ENCODE measurements around the gene CYP39A1. TPM values are rescaled to one million over a fixed set of nuclear protein-coding genes. Genes with fewer than 3 reads are reported as not detected.

Gene CYP39A1
- total RNA-seq, 1 experiment from 2014 or later: 0.54 TPM

DNA sequence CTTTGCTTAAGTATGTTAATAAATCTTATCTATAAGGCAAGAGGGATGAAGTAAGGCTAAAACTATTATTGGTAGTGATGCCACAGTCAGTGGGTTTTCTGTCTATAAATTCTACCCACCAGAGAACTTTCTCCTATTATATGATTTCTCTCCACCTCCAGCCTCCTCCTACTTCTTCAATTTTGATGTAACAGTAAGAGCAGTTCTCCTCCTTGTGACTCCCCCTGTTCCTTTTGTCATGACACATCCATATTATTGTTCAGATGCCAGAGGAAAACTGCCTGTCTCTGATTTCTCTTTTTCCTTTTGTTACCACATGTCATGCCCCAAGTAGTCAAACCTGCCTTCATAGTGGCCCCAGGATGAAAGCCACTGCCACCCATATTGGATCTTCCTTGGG is 152.2 kb downstream of the CYP39A1 start:
- H3K4me1 ChIP-seq (ENCODE audit: control insufficient read depth in 1 of 2, insufficient read depth in 2 of 2, low read length in 2 of 2): no peaks in the 10 kb centered on the region
- H3K9me2 ChIP-seq (ENCODE audit: insufficient read depth): no peaks in the 10 kb centered on the region
- H2AFZ ChIP-seq (ENCODE audit: low read depth, low read length, poor library complexity, severe bottlenecking): no peak overlapping the region
- RAD21 ChIA-PET (ENCODE audit: low non-redundant PET in 1 of 2, low total read pairs in 2 of 2, uncharacterized antibody in 2 of 2, unreplicated experiment in 2 of 2): no interaction called here
- H3K27me3 ChIP-seq (ENCODE audit: insufficient read depth, low read length): no peaks in the 10 kb centered on the region
- no peak overlapping the region for H3K9ac ChIP-seq (ENCODE audit: low read length)
- no peaks in the 10 kb centered on the region for H3K79me2 ChIP-seq (ENCODE audit: insufficient read depth, low read length)
- no peak overlapping the region for H3K27ac ChIP-seq (ENCODE audit: low read depth, low read length)
- no TSS peak for BruUV-seq (replicated peaks)
- TF ChIP-seq JUND (IDR thresholded peaks at IDR 0.05): no peak
- TF ChIP-seq, protein P1, sequence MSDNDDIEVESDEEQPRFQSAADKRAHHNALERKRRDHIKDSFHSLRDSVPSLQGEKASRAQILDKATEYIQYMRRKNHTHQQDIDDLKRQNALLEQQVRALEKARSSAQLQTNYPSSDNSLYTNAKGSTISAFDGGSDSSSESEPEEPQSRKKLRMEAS (IDR thresholded peaks at IDR 0.05): no peak
- TF ChIP-seq FOSL1 (IDR thresholded peaks at IDR 0.05; ENCODE audit: low read depth): no peak
- TF ChIP-seq CBX3 (IDR thresholded peaks at IDR 0.05; ENCODE audit: low read depth): no peak
- no peak for TF ChIP-seq ATF3 (IDR thresholded peaks at IDR 0.05)
- TF ChIP-seq ZFX (IDR thresholded peaks at IDR 0.05): no peak
- no peak for TF ChIP-seq ZNF274 (IDR thresholded peaks at IDR 0.05; ENCODE audit: low read depth, low read length)
- no peak for TF ChIP-seq SIN3A (IDR thresholded peaks at IDR 0.05; ENCODE audit: low read depth)
- no peak for TF ChIP-seq SP1 (IDR thresholded peaks at IDR 0.05; ENCODE audit: low read depth)
- no peak for TF ChIP-seq POLR2AphosphoS5 (IDR thresholded peaks at IDR 0.05; ENCODE audit: low read depth, low read length)
- TF ChIP-seq EZH2phosphoT487 (IDR thresholded peaks at IDR 0.05; ENCODE audit: borderline replicate concordance): no peak
- TF ChIP-seq, protein P2, sequence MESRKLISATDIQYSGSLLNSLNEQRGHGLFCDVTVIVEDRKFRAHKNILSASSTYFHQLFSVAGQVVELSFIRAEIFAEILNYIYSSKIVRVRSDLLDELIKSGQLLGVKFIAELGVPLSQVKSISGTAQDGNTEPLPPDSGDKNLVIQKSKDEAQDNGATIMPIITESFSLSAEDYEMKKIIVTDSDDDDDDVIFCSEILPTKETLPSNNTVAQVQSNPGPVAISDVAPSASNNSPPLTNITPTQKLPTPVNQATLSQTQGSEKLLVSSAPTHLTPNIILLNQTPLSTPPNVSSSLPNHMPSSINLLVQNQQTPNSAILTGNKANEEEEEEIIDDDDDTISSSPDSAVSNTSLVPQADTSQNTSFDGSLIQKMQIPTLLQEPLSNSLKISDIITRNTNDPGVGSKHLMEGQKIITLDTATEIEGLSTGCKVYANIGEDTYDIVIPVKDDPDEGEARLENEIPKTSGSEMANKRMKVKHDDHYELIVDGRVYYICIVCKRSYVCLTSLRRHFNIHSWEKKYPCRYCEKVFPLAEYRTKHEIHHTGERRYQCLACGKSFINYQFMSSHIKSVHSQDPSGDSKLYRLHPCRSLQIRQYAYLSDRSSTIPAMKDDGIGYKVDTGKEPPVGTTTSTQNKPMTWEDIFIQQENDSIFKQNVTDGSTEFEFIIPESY (IDR thresholded peaks at IDR 0.05; ENCODE audit: extremely low read depth, insufficient replicate concordance, low read length): no peak
- TF ChIP-seq YY1 (IDR thresholded peaks at IDR 0.05; ENCODE audit: extremely low read depth, insufficient replicate concordance, low read depth, low read length): no peak
- no peak for TF ChIP-seq RAD21 (IDR thresholded peaks at IDR 0.05; ENCODE audit: low read depth)
- no peak for TF ChIP-seq ELF1 (IDR thresholded peaks at IDR 0.05; ENCODE audit: borderline replicate concordance, low read depth)
- ATAC-seq: no peak
- CTCF ChIA-PET: no interaction called here
- no peak for DNase-seq (ENCODE audit: low read depth, low spot score)
- POLR2A ChIA-PET: no interaction called here
- intact Hi-C loops (cut with micrococcal nuclease): no loop called here
- H3K36me3 ChIP-seq (ENCODE audit: control insufficient read depth in 1 of 2, insufficient read depth in 2 of 2, low read length in 2 of 2): no peaks in the 10 kb centered on the region
- H3K9me3 ChIP-seq (ENCODE audit: control insufficient read depth in 1 of 2, insufficient read depth in 1 of 2, low read depth in 1 of 2, low read length in 2 of 2): no peaks in the 10 kb centered on the region
- H3K4me3 ChIP-seq (replicated peaks in 1 of 2; ENCODE audit: low read depth in 1 of 2, low read length in 2 of 2): no peak overlapping the region
- H3K4me2 ChIP-seq (ENCODE audit: low read length): no peak overlapping the region
- H4K20me1 ChIP-seq (ENCODE audit: insufficient read depth): no peaks in the 10 kb centered on the region

Other genes starting within 250 kb of the CYP39A1 start
- 0.57 TPM for gene RCAN2, start 161.4 kb downstream of the CYP39A1 start, total RNA-seq (2021; ENCODE audit: unreplicated experiment)
- gene SLC25A27, start 157 bp upstream of the CYP39A1 start, total RNA-seq (2021; ENCODE audit: unreplicated experiment): 10.7 TPM
- 0.57 TPM for gene TDRD6, start 35.1 kb upstream of the CYP39A1 start, total RNA-seq (2021; ENCODE audit: unreplicated experiment)
- 2.8 TPM for gene PLA2G7, start 82.6 kb upstream of the CYP39A1 start, total RNA-seq (2021; ENCODE audit: unreplicated experiment)
- gene ANKRD66, start 94.1 kb upstream of the CYP39A1 start, total RNA-seq (2021; ENCODE audit: unreplicated experiment): not detected
- gene MEP1A, start 140.6 kb upstream of the CYP39A1 start, total RNA-seq (2021; ENCODE audit: unreplicated experiment): not detected